HepG2 (cell line): ENCODE measurements around the gene SLC4A11. TPM values are rescaled to one million over a fixed set of nuclear protein-coding genes. Genes with fewer than 3 reads are reported as not detected.
A peak's percentile ranks its signal among the peaks of the same experiment; 100 is the strongest.

Experiments used
- BRD4 ChIP-seq: sonication (generic); formaldehyde crosslinking; IDR thresholded peaks from 2 replicates; pipeline ENCODE4 v1.4.0; 2020; ENCODE audit warnings: missing genetic modification reagents
- CCDC6 ChIP-seq: sonication (generic); formaldehyde crosslinking; IDR thresholded peaks from 2 replicates; pipeline ENCODE4 v1.8.1; 2022; ENCODE audit warnings: mild to moderate bottlenecking, missing genetic modification reagents, moderate library complexity
- ELF1 ChIP-seq: sonication (generic); formaldehyde crosslinking; IDR thresholded peaks from 2 replicates; pipeline ENCODE4 v1.4.0; 2020; ENCODE audit warnings: missing genetic modification reagents
- ELF3 ChIP-seq: IDR thresholded peaks from 2 replicates; pipeline ENCODE4 v1.6.1; 2016; ENCODE audit warnings: missing genetic modification reagents, missing compliant biosample characterization
- FOXC1 ChIP-seq: sonication (generic); formaldehyde crosslinking; IDR thresholded peaks from 2 replicates; pipeline ENCODE4 v1.8.0; 2022; ENCODE audit warnings: mild to moderate bottlenecking, missing genetic modification reagents, borderline replicate concordance
- HIVEP1 ChIP-seq: sonication (generic); formaldehyde crosslinking; IDR thresholded peaks from 2 replicates; pipeline ENCODE4 v1.4.0; 2020; ENCODE audit warnings: mild to moderate bottlenecking, missing genetic modification reagents
- IKZF5 ChIP-seq: IDR thresholded peaks from 2 replicates; pipeline ENCODE4 v1.6.1; 2018; ENCODE audit warnings: missing genetic modification reagents, mild to moderate bottlenecking, missing compliant biosample characterization
- KMT2A ChIP-seq: sonication (generic); formaldehyde crosslinking; IDR thresholded peaks from 2 replicates; pipeline ENCODE4 v1.4.0; 2020; ENCODE audit warnings: missing genetic modification reagents
- MAFK ChIP-seq, 2 experiments: IDR thresholded peaks in 1 of 2; conservative IDR thresholded peaks in 1 of 2; 2 replicates each; pipeline ENCODE4 v1.6.1; 2011; ENCODE audit warnings: improper control_type of control experiment in 2 of 2, low read length in 2 of 2
- MXI1 ChIP-seq: IDR thresholded peaks from 3 replicates; pipeline ENCODE4 v1.6.1; 2012; ENCODE audit warnings: low read depth, low read length, inconsistent platforms, borderline replicate concordance
- NFE2L1 ChIP-seq: sonication (generic); formaldehyde crosslinking; IDR thresholded peaks from 2 replicates; pipeline ENCODE4 v1.4.0; 2020; ENCODE audit warnings: missing genetic modification reagents, mild to moderate bottlenecking, borderline replicate concordance
- NR0B2 ChIP-seq: sonication (generic); formaldehyde crosslinking; IDR thresholded peaks from 2 replicates; pipeline ENCODE4 v1.4.0; 2020; ENCODE audit warnings: mild to moderate bottlenecking, missing genetic modification reagents
- RBM22 ChIP-seq: fragments of 200-400 bp; formaldehyde crosslinking; optimal IDR thresholded peaks from 2 replicates; pipeline ENCODE3; 2017; ENCODE audit warnings: mild to moderate bottlenecking, low read length, moderate library complexity
- RXRA ChIP-seq: sonication (generic); formaldehyde crosslinking; IDR thresholded peaks from 2 replicates; pipeline ENCODE4 v1.5.1; 2020; ENCODE audit warnings: missing genetic modification reagents
- SKIL ChIP-seq: sonication (generic); formaldehyde crosslinking; IDR thresholded peaks from 2 replicates; pipeline ENCODE4 v1.8.0; 2022; ENCODE audit warnings: missing genetic modification reagents, mild to moderate bottlenecking, moderate library complexity, borderline replicate concordance
- TEAD3 ChIP-seq: optimal IDR thresholded peaks from 2 replicates; pipeline ENCODE3; 2016; ENCODE audit warnings: borderline replicate concordance
- ZHX1 ChIP-seq: sonication (generic); formaldehyde crosslinking; IDR thresholded peaks from 2 replicates; pipeline ENCODE4 v1.8.1; 2022; ENCODE audit warnings: low read depth, mild to moderate bottlenecking, missing genetic modification reagents
- ZNF138 ChIP-seq: sonication (generic); formaldehyde crosslinking; IDR thresholded peaks from 2 replicates; pipeline ENCODE4 v1.5.0; 2020; ENCODE audit warnings: mild to moderate bottlenecking, low read depth, missing genetic modification reagents
- ZNF263 ChIP-seq: sonication (generic); formaldehyde crosslinking; IDR thresholded peaks from 2 replicates; pipeline ENCODE4 v1.4.0; 2020; ENCODE audit warnings: missing genetic modification reagents
- ZNF510 ChIP-seq: sonication (generic); formaldehyde crosslinking; IDR thresholded peaks from 2 replicates; pipeline ENCODE4 v1.4.0; 2020; ENCODE audit warnings: low read depth, mild to moderate bottlenecking, missing genetic modification reagents
- ZNF576 ChIP-seq: sonication (generic); formaldehyde crosslinking; IDR thresholded peaks from 2 replicates; pipeline ENCODE4 v1.4.0; 2020; ENCODE audit warnings: mild to moderate bottlenecking, missing genetic modification reagents
- ZNF713 ChIP-seq: sonication (generic); formaldehyde crosslinking; IDR thresholded peaks from 2 replicates; pipeline ENCODE4 v1.4.0; 2020; ENCODE audit warnings: mild to moderate bottlenecking, missing genetic modification reagents
- polyA plus RNA-seq, 8 experiments: library from polyadenylated mRNA; depleted of rRNA in 3 of 8; stranded (reverse) in 7 of 8; unstranded in 1 of 8; fragments of >200 nt; fragmentation: Illumina TruSeq in 4 of 8; extraction: Trizol in 4 of 8; gene quantifications; 2 replicates each; pipeline versions ENCODE4 v1.2.1 to v1.2.3, GENCODE V29; 2011 to 2016; ENCODE audit warnings: low read depth in 4 of 8, missing spikeins in 1 of 8, mixed read lengths in 1 of 8; ENCODE audit not compliant: insufficient read depth in 1 of 8
- total RNA-seq, 5 experiments: library from RNA; depleted of rRNA; stranded (reverse); fragments of >200 nt; fragmentation: Illumina TruSeq; extraction: Trizol; gene quantifications; 2 replicates each; pipeline ENCODE4 v1.2.3, GENCODE V29; 2016; ENCODE audit warnings: low read depth in 1 of 5

Gene SLC4A11
- total and polyA plus RNA-seq, 2 of the 13 experiments (the other 11 are each of a cell fraction or from before 2014, with no cell fraction given), result 3.9 to 27.0 TPM

GRCh38 chr20:3237011-3237957 lies 1.7 kb downstream of the SLC4A11 start (continued):
- TF ChIP-seq ZNF138 (no peak), ELF3 (no peak), RBM22 (no peak), ZNF713 (CRISPR knock-in tag) (peak; percentile 92; the same call in 1 of the 2 replicates), ZNF576 (CRISPR knock-in tag) (peak; percentile 63; the same call in 1 of the 2 replicates), FOXC1 (CRISPR knock-in tag) (0 out of 2 replicates have a peak, but pooled peaks have one; percentile 24), SKIL (CRISPR knock-in tag) (peak; percentile 25; the same call in 1 of the 2 replicates), ELF1 (no peak), NR0B2 (CRISPR knock-in tag) (peak; percentile 47; the same call in 1 of the 2 replicates), ZNF510 (CRISPR knock-in tag) (no peak), ZNF263 (no peak), MAFK (conservative IDR thresholded peaks at IDR 0.05 in 1 of 2, IDR thresholded peaks at IDR 0.05 in 1 of 2; ENCODE audit: low read length in 2 of 2) (peak; percentile 61 to 66; a peak in 3 of 4 replicates), KMT2A (CRISPR knock-in tag) (0 out of 2 replicates have a peak, but pooled peaks have one; percentile 22), RXRA (CRISPR knock-in tag) (0 out of 2 replicates have a peak, but pooled peaks have one; percentile 21), CCDC6 (CRISPR knock-in tag) (no peak), IKZF5 (no peak; the same call in 1 of the 2 replicates), NFE2L1 (CRISPR knock-in tag) (peak; percentile 16; the same call in 1 of the 2 replicates), TEAD3 (CRISPR knock-in tag) (peak; percentile 27), ZHX1 (CRISPR knock-in tag) (no peak), HIVEP1 (CRISPR knock-in tag) (0 out of 2 replicates have a peak, but pooled peaks have one; percentile 14), BRD4 (CRISPR knock-in tag) (no peak), MXI1 (no peak)
